ENCODE data around the gene KIF5C. TPM values are rescaled to one million over a fixed set of nuclear protein-coding genes. Genes with fewer than 3 reads are reported as not detected.

KIF5C gene
- total RNA-seq, 1 donor = under 0.01 TPM

DNA sequence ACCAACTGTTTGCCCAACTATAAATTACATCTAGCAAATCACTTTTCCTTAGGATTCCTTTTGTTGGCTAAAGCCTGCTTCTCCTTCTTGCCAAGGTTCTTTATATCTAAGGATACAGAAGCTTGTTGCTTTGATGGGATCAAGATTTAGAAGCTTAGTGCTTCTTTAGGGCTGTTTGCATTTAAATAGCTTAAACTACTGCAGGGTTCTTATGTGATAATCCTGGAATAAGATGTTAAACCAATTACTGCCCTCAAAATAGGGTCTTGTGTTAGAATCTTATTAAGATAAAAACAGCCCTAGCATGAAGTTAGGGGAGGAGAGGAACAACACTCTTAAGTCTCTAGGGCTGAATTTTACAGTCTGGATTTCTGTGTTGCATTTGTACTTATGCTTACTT, 64.2 kb downstream of the KIF5C start:
- DNase-seq (ENCODE audit: low read depth) = no peak
- TF ChIP-seq, protein P1, sequence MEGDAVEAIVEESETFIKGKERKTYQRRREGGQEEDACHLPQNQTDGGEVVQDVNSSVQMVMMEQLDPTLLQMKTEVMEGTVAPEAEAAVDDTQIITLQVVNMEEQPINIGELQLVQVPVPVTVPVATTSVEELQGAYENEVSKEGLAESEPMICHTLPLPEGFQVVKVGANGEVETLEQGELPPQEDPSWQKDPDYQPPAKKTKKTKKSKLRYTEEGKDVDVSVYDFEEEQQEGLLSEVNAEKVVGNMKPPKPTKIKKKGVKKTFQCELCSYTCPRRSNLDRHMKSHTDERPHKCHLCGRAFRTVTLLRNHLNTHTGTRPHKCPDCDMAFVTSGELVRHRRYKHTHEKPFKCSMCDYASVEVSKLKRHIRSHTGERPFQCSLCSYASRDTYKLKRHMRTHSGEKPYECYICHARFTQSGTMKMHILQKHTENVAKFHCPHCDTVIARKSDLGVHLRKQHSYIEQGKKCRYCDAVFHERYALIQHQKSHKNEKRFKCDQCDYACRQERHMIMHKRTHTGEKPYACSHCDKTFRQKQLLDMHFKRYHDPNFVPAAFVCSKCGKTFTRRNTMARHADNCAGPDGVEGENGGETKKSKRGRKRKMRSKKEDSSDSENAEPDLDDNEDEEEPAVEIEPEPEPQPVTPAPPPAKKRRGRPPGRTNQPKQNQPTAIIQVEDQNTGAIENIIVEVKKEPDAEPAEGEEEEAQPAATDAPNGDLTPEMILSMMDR (IDR thresholded peaks at IDR 0.05; ENCODE audit: insufficient read depth, low read depth, low read length) = no peak
- no peak overlapping the region for H3K4me3 ChIP-seq (ENCODE audit: low read depth, low read length)

DNA sequence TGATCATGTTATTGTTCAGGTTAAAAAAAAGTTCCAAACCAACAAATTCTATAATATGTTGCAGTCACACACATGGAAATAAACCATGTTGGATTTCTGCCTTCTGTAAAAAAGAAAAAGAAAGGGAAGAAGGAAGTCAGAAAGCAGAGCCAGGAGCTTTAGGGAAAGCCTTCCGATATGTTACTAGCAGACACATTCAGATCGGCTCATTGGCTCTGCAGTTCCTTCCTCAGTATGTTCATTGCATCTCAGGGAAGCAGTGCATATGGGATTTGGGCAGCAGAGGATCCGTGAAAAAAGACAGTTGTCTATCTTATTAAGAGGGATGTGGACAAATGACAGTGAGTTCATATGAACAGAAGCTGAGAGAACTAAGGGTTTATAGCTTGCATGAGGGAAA, 68.1 kb downstream of the KIF5C start:
- TF ChIP-seq, protein P1 (IDR thresholded peaks at IDR 0.05; ENCODE audit: insufficient read depth, low read depth, low read length) = no peak
- no peak for DNase-seq (ENCODE audit: low read depth)
- no peak overlapping the region for H3K4me3 ChIP-seq (ENCODE audit: low read depth, low read length)

DNA sequence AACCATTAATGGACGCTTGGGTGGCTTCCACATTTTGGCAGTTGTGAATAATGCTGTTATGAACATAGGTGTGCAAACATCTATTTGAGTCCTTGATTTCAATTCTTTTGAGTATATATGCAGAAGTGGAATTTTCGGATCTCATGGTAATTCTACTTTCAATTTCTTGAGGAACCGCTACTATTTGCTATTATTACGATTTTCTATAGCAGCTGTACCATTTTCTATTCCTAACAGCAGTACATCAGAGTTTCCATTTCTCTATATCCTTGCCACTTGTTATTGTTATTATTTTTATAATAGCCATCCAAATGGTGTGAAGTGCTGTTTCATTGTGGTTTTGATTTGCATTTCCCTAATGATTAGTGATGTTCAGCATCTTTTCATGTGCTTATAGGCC, 69.5 kb downstream of the KIF5C start:
- DNase-seq (ENCODE audit: low read depth) = no peak
- TF ChIP-seq, protein P1 (IDR thresholded peaks at IDR 0.05; ENCODE audit: insufficient read depth, low read depth, low read length) = no peak
- no peak overlapping the region for H3K4me3 ChIP-seq (ENCODE audit: low read depth, low read length)

DNA sequence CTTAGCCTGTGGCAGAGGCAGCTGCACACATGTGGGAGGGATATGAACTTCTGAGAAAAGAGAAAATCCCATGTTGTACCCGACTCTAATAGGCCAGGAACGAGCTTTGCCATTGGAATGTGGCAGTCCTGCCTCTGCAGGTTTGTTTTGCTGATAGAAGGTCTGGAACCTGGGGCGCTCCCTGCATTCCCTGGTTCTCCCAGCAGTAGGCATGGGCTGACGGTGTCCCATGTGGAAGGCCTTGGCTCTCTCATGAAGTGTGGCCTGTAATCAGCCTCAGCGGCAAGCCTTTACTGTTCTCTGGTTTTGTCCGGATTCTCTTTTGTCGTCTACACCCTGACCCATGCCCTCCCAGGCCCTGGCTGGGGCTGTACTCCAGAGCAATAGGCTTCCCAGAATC, 72.3 kb downstream of the KIF5C start:
- TF ChIP-seq, protein P1 (IDR thresholded peaks at IDR 0.05; ENCODE audit: insufficient read depth, low read depth, low read length) = no peak
- no peak for DNase-seq (ENCODE audit: low read depth)
- no peak overlapping the region for H3K4me3 ChIP-seq (ENCODE audit: low read depth, low read length)

DNA sequence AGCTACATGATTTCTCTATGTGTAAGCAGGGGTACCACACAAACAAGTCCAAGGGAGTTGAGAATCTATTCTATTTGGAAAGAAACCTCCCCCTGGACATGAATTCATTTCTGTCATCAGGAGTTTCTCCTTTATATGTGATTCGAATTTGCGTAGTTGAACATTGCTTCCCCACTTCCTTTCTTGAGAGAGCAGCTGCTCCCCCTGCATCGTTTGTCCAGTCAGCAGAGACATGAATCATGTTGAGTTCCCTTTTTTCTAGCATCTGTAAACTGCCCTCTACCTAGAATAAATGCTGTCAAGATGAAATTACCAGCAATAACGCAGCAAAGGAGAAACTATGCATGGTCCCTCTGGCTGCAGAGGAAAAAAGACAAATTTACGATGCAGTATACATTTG, 73.8 kb downstream of the KIF5C start:
- DNase-seq (ENCODE audit: low read depth) = no peak
- TF ChIP-seq, protein P1 (IDR thresholded peaks at IDR 0.05; ENCODE audit: insufficient read depth, low read depth, low read length) = no peak
- H3K4me3 ChIP-seq (ENCODE audit: low read depth, low read length) = no peak overlapping the region

DNA sequence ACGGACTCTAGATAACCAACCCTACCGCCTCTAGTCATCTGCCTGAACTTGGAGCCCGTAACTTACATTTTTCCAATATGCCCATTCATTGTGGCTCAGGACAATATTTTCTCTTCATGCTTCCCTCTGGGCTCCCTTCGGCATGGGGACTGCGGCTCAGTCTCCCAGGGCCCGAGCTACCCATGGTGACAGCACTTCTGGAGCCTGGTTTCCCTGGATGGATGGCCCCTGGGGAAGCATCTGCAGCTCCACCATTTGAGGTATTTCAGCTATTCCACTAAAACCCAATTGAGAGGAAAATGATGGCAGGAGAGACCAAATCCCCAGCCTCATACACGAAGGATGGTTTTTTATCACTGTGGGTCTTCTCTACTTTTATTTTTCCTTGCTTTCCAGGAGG, 74.3 kb downstream of the KIF5C start:
- DNase-seq (ENCODE audit: low read depth) = no peak
- no peak overlapping the region for H3K4me3 ChIP-seq (ENCODE audit: low read depth, low read length)
- TF ChIP-seq, protein P1 (IDR thresholded peaks at IDR 0.05; ENCODE audit: insufficient read depth, low read depth, low read length) = no peak

DNA sequence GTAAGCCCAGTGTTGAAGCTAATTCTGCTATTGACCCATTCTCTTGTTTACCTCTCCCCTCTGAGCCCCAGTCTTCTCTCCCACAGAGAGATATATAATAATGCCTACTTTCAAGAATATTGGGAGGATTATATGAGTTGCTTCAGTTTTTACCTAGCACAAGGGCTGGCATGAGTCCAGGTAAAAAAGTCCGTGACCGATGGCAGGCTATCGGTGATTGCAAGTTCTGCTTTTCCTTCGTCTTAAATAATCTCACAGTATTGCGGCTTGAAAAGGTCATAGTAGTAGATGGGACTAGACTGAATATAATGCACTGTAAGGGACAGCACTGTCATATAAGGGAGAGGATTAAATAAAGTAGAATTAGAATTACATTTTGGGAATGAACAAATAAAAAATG, 77.6 kb downstream of the KIF5C start:
- DNase-seq (ENCODE audit: low read depth) = no peak
- TF ChIP-seq, protein P1 (IDR thresholded peaks at IDR 0.05; ENCODE audit: insufficient read depth, low read depth, low read length) = no peak
- H3K4me3 ChIP-seq (ENCODE audit: low read depth, low read length) = no peak overlapping the region
